Heart left ventricle (tissue), 13 donors: Measurements from ENCODE around the gene SLC22A8.
"Not testable (repeated sequence)": the region's sequence is repeated elsewhere in the genome, so short reads cannot be mapped to it uniquely, and the experiment has no call there.

Experiments
- POLR2A ChIP-seq, 2 donors: fragments of 450-650 bp; IDR thresholded peaks; one replicate each; pipeline ENCODE4 v1.6.1; 2017; ENCODE audit warnings: antibody characterized with exemption in 2 of 2, mild to moderate bottlenecking in 2 of 2, moderate library complexity in 2 of 2
- TF ChIP-seq, protein P1 (sequence below), 12 donors: fragments of 200-600 bp; sonication (generic) in 4 of 12; IDR thresholded peaks; one replicate each; pipeline versions ENCODE4 v1.5.0 to v1.8.0; 2018 to 2022; ENCODE audit warnings: antibody characterized with exemption in 12 of 12, mild to moderate bottlenecking in 5 of 12
- donor health status: ischemic (EF 13 %, LVEDD 7.1; RV severe dilation, severe dysfunction).
- donor health status: DM: no; HTN: yes; CAD: no.
- donor health status: DM: no; HTN: no; CAD: no.
- donor health status: ischemic (EF 25% LVEDD 6.9; RV normal size, moderate dysfunction).
- donor health status: ischemic (EF 25% LVEDD 5.7; RV mildly dilated, moderate dysfunction).
- donor health status: ischemic (EF 35%, LVEDD 5.7; RV mildly dilated, moderate dysfunction).
- donor health status: nonischemic (EF 11% LVEDD 7.7; RV severe dilation, severe dysfunction).
- donor health status: DM: yes; HTN: yes; CAD: no.
- donor health status: PGD.
- donor health status: ischemic (EF 29% LVEDD 5.4; RV normal size, mild dysfunction).
- donor health status: nonischemic (EF 23%, LVEDD 6.1; RV moderate dilation, normal function).

GRCh38 chr11:62945538-62945937, 70.1 kb downstream of the SLC22A8 start:
- TF ChIP-seq, protein P1, sequence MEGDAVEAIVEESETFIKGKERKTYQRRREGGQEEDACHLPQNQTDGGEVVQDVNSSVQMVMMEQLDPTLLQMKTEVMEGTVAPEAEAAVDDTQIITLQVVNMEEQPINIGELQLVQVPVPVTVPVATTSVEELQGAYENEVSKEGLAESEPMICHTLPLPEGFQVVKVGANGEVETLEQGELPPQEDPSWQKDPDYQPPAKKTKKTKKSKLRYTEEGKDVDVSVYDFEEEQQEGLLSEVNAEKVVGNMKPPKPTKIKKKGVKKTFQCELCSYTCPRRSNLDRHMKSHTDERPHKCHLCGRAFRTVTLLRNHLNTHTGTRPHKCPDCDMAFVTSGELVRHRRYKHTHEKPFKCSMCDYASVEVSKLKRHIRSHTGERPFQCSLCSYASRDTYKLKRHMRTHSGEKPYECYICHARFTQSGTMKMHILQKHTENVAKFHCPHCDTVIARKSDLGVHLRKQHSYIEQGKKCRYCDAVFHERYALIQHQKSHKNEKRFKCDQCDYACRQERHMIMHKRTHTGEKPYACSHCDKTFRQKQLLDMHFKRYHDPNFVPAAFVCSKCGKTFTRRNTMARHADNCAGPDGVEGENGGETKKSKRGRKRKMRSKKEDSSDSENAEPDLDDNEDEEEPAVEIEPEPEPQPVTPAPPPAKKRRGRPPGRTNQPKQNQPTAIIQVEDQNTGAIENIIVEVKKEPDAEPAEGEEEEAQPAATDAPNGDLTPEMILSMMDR (IDR thresholded peaks at IDR 0.05): not testable (repeated sequence)
- not testable (repeated sequence) for TF ChIP-seq POLR2A (IDR thresholded peaks at IDR 0.05)
